GM23248 (cell line): ENCODE data around the gene SANBR. TPM values are rescaled to one million over a fixed set of nuclear protein-coding genes. Genes with fewer than 3 reads are reported as not detected.

ENCODE experiments used
- DNase-seq: peaks from one replicate; pipeline ENCODE4 v3.0.0-alpha.2; 2015
- H2AFZ ChIP-seq: fragments of 200-600 bp; sonication (generic); 2 replicates; pipeline ENCODE4 v1.6.1; 2016; ENCODE audit warnings: antibody characterized with exemption
- H3F3A ChIP-seq: fragments of 200-600 bp; sonication (generic); 2 replicates; pipeline ENCODE4 v1.6.1; 2016; ENCODE audit warnings: mild to moderate bottlenecking, antibody characterized with exemption, mixed run types; ENCODE audit not compliant: insufficient read depth
- H3K27ac ChIP-seq: fragments of 200-600 bp; sonication (generic); 2 replicates; pipeline ENCODE4 v1.5.1; 2016; ENCODE audit warnings: mild to moderate bottlenecking
- H3K27me3 ChIP-seq: fragments of 200-600 bp; sonication (generic); replicated peaks from 2 replicates; pipeline ENCODE4 v1.6.1; 2016; ENCODE audit warnings: mild to moderate bottlenecking; ENCODE audit not compliant: insufficient read depth
- H3K36me3 ChIP-seq: fragments of 200-600 bp; sonication (generic); 2 replicates; pipeline ENCODE4 v1.6.1; 2016; ENCODE audit warnings: low read depth, mild to moderate bottlenecking
- H3K4me1 ChIP-seq: fragments of 200-600 bp; sonication (generic); 2 replicates; pipeline ENCODE4 v1.6.1; 2016; ENCODE audit warnings: mild to moderate bottlenecking; ENCODE audit not compliant: insufficient read depth
- H3K4me2 ChIP-seq: fragments of 200-600 bp; sonication (generic); one replicate; pipeline ENCODE4 v1.6.1; 2016; ENCODE audit warnings: mild to moderate bottlenecking; ENCODE audit not compliant: unreplicated experiment
- H3K4me3 ChIP-seq: fragments of 200-600 bp; sonication (generic); 2 replicates; pipeline ENCODE4 v1.5.1; 2016; ENCODE audit warnings: mild to moderate bottlenecking
- H3K79me2 ChIP-seq: fragments of 200-600 bp; sonication (generic); 2 replicates; pipeline ENCODE4 v1.6.1; 2016; ENCODE audit warnings: mild to moderate bottlenecking; ENCODE audit not compliant: insufficient read depth
- H3K9ac ChIP-seq: fragments of 200-600 bp; sonication (generic); 2 replicates; pipeline ENCODE4 v1.6.1; 2016; ENCODE audit warnings: mild to moderate bottlenecking
- H3K9me2 ChIP-seq: fragments of 200-600 bp; sonication (generic); 2 replicates; pipeline ENCODE4 v1.6.1; 2016; ENCODE audit warnings: mixed run types, mild to moderate bottlenecking, moderate library complexity; ENCODE audit not compliant: insufficient read depth
- H3K9me3 ChIP-seq: fragments of 200-600 bp; sonication (generic); one replicate; pipeline ENCODE4 v1.6.1; 2017; ENCODE audit warnings: low read depth
- H4K20me1 ChIP-seq: fragments of 200-600 bp; sonication (generic); 2 replicates; pipeline ENCODE4 v1.6.0; 2016; ENCODE audit not compliant: insufficient read depth
- EZH2 ChIP-seq: fragments of 200-600 bp; sonication (generic); IDR thresholded peaks from 2 replicates; pipeline ENCODE4 v1.6.1; 2018; ENCODE audit warnings: antibody characterized with exemption, mild to moderate bottlenecking; ENCODE audit not compliant: insufficient read depth, poor library complexity, severe bottlenecking
- EZH2phosphoT487 ChIP-seq: fragments of 200-600 bp; sonication (generic); IDR thresholded peaks from 2 replicates; pipeline ENCODE4 v1.6.1; 2018; ENCODE audit warnings: antibody characterized with exemption, moderate library complexity, mild to moderate bottlenecking, low read depth; ENCODE audit not compliant: insufficient read depth
- WGBS, 2 experiments: methylation state at CpG; one replicate each; pipeline ENCODE4 v1.1.6; 2015 to 2017; ENCODE audit warnings: low lambda C conversion rate in 2 of 2, low coverage in 1 of 2; ENCODE audit errors: missing lambda C conversion rate in 2 of 2; 5-methylcytosine and 5-hydroxymethylcytosine counted together
- in situ Hi-C: fragments of 300-500 bp; cut with MboI; formaldehyde crosslinking; loops from 2 replicates; pipeline ENCODE4 v1.15.0; 2020
- polyA plus RNA-seq: library from polyadenylated mRNA; unstranded; fragments of >200 nt; fragmentation: Nextera tagmentation; extraction: Ambion mirVana; gene quantifications from 2 replicates; pipeline ENCODE4 v1.2.1, GENCODE V29; 2016
- total RNA-seq: library from RNA; depleted of rRNA; stranded (reverse); fragments of >200 nt; shearing (Covaris generic); gene quantifications from 2 replicates; pipeline ENCODE4 v1.2.3, GENCODE V29; 2014

Gene SANBR
- total and polyA plus RNA-seq, 2 experiments from 2014 or later: 8.3 to 10.1 TPM

GRCh38 chr2:61044636-61045035 is 21.0 kb upstream of the SANBR start:
- peaks cover 6% of the 10 kb centered on the region; the same call in 1 of the 2 replicates for H3K79me2 ChIP-seq
- H3K27ac ChIP-seq: no peak overlapping the region
- H3K36me3 ChIP-seq: peaks cover 40% of the 10 kb centered on the region
- no peak overlapping the region for H3K9ac ChIP-seq
- no peak overlapping the region for H2AFZ ChIP-seq
- no peaks in the 10 kb centered on the region for H3K4me1 ChIP-seq
- H4K20me1 ChIP-seq: no peaks in the 10 kb centered on the region
- in situ Hi-C loops: no loop called here
- WGBS, 2 experiments: 70 to 75% methylated on average over 4 of the region's 4 CpGs
- no peaks in the 10 kb centered on the region for H3K9me3 ChIP-seq
- no peak overlapping the region for H3K4me3 ChIP-seq
- no peaks in the 10 kb centered on the region for H3K27me3 ChIP-seq
- DNase-seq: no peak
- H3K9me2 ChIP-seq: no peaks in the 10 kb centered on the region
- 0 out of 2 replicates have a peak, but pooled peaks cover 4% of the 10 kb centered on the region for H3F3A ChIP-seq
- no peak for TF ChIP-seq EZH2
- H3K4me2 ChIP-seq: no peak overlapping the region

DNA sequence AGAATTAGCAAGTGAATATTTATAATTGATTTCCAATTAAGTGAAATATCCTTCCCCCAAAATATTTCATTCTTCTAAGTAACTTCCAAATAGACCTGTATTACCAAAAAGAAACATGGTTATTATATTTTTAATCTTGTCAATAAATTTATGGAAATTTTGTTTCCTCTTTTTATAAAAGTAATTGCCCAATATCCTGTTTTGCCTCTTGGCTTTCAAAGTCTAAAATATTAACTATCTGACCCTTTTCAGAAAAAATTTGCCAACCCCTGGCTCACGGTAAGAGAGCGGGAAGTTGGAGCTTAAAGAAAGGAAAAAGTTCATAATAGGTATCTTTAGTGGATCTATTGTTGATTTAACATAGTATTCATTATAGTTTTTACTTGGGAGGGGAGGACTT is 20.4 kb upstream of the SANBR start:
- in situ Hi-C loops: no loop called here

GRCh38 chr2:61045999-61046398 is 19.7 kb upstream of the SANBR start:
- no peak overlapping the region for H3K4me2 ChIP-seq
- H3K9me3 ChIP-seq: no peaks in the 10 kb centered on the region
- no peaks in the 10 kb centered on the region for H3K9me2 ChIP-seq
- no peak overlapping the region for H3K27ac ChIP-seq
- WGBS, 2 experiments: 41 to 44% methylated on average over 4 of the region's 4 CpGs
- H3K79me2 ChIP-seq: peaks cover 6% of the 10 kb centered on the region; the same call in 1 of the 2 replicates
- H3K9ac ChIP-seq: no peak overlapping the region
- peaks cover 52% of the 10 kb centered on the region for H3K36me3 ChIP-seq
- in situ Hi-C loops: no loop called here
- no peak overlapping the region for H3K4me3 ChIP-seq
- DNase-seq: peak; percentile 21
- H3F3A ChIP-seq: 0 out of 2 replicates have a peak, but pooled peaks cover 4% of the 10 kb centered on the region
- H3K27me3 ChIP-seq: no peaks in the 10 kb centered on the region
- H4K20me1 ChIP-seq: no peaks in the 10 kb centered on the region
- H3K4me1 ChIP-seq: no peaks in the 10 kb centered on the region
- no peak overlapping the region for H2AFZ ChIP-seq
- TF ChIP-seq EZH2phosphoT487 (no peak), EZH2 (no peak)

More for the DNA sequence above, 20.4 kb upstream of the SANBR start:
- TF ChIP-seq EZH2phosphoT487 (no peak), EZH2 (no peak)
- no peaks in the 10 kb centered on the region for H3K4me1 ChIP-seq
- H4K20me1 ChIP-seq: no peaks in the 10 kb centered on the region
- WGBS, 2 experiments: 58 to 60% methylated on average over 2 of the region's 2 CpGs
- H3K4me2 ChIP-seq: no peak overlapping the region
- no peaks in the 10 kb centered on the region for H3K9me3 ChIP-seq
- no peaks in the 10 kb centered on the region for H3K9me2 ChIP-seq
- 0 out of 2 replicates have a peak, but pooled peaks cover 4% of the 10 kb centered on the region for H3F3A ChIP-seq
- peaks cover 46% of the 10 kb centered on the region for H3K36me3 ChIP-seq
- no peak for DNase-seq
- no peak overlapping the region for H3K9ac ChIP-seq
- peaks cover 6% of the 10 kb centered on the region; the same call in 1 of the 2 replicates for H3K79me2 ChIP-seq
- no peaks in the 10 kb centered on the region for H3K27me3 ChIP-seq
- H2AFZ ChIP-seq: no peak overlapping the region
- no peak overlapping the region for H3K4me3 ChIP-seq
- no peak overlapping the region for H3K27ac ChIP-seq

GRCh38 chr2:61055557-61055956 is 10.1 kb upstream of the SANBR start:
- TF ChIP-seq EZH2phosphoT487: no peak
- no peak for TF ChIP-seq EZH2
- DNase-seq: no peak
- no peaks in the 10 kb centered on the region for H3F3A ChIP-seq
- H2AFZ ChIP-seq: no peak overlapping the region
- no peaks in the 10 kb centered on the region for H3K9me2 ChIP-seq
- H3K4me1 ChIP-seq: no peaks in the 10 kb centered on the region
- no peaks in the 10 kb centered on the region for H4K20me1 ChIP-seq
- in situ Hi-C loops: no loop called here
- no peaks in the 10 kb centered on the region for H3K9me3 ChIP-seq
- peaks cover 13% of the 10 kb centered on the region for H3K36me3 ChIP-seq
- WGBS, 2 experiments: 53 to 55% methylated on average over 2 of the region's 2 CpGs
- H3K27me3 ChIP-seq: no peaks in the 10 kb centered on the region
- H3K9ac ChIP-seq: no peak overlapping the region
- H3K4me3 ChIP-seq: no peak overlapping the region
- no peak overlapping the region for H3K27ac ChIP-seq
- H3K79me2 ChIP-seq: no peaks in the 10 kb centered on the region
- H3K4me2 ChIP-seq: no peak overlapping the region

DNA sequence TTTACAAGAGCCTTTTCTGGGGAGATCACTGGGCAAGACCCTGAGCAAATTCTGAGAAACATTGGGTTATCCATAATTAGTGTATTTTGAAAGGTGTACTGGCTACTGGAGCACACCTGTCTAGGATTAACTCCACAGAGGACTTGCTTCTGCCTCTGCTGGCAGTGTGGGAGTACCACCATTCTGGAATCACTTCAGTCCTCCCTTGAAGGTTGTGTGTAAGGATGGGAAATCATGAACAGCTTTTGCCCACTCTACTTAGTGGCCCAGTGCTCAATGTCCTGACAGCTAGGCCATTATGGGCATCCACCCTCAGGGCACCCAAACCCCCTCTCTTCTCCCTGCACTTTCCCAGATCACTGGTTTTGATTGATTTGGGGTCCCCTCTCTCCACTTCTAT is 8.1 kb upstream of the SANBR start:
- Histone ChIP-seq H2AFZ (no peak overlapping the region), H3K79me2 (no peaks in the 10 kb centered on the region), H3K9me3 (no peaks in the 10 kb centered on the region), H3F3A (peaks cover 6% of the 10 kb centered on the region; the same call in 1 of the 2 replicates), H3K9me2 (no peaks in the 10 kb centered on the region), H3K9ac (no peak overlapping the region), H3K36me3 (0 out of 2 replicates have a peak, but pooled peaks cover 6% of the 10 kb centered on the region), H3K4me3 (no peak overlapping the region), H3K27me3 (no peaks in the 10 kb centered on the region), H3K27ac (no peak overlapping the region), H3K4me2 (no peak overlapping the region), H4K20me1 (no peaks in the 10 kb centered on the region), H3K4me1 (no peaks in the 10 kb centered on the region)
- DNase-seq: no peak
- in situ Hi-C loops: no loop called here
- no peak for TF ChIP-seq EZH2phosphoT487
- TF ChIP-seq EZH2: no peak
